Stomach (tissue), 4 donors: ENCODE measurements around the gene ANKRD33B.
A peak's percentile ranks its signal among the peaks of the same experiment; 100 is the strongest.

Experiments used
- POLR2A ChIP-seq, 4 donors: fragments of 450-650 bp; IDR thresholded peaks; one replicate each; pipeline ENCODE4 v1.6.1; 2016; ENCODE audit warnings: antibody characterized with exemption in 4 of 4, control low read depth in 2 of 4, mild to moderate bottlenecking in 1 of 4, moderate library complexity in 1 of 4
- POLR2AphosphoS5 ChIP-seq, 3 donors: sonication (generic); formaldehyde crosslinking; IDR thresholded peaks; one replicate each; pipeline ENCODE4 v1.6.1; 2016; ENCODE audit warnings: antibody characterized with exemption in 3 of 3
- TF ChIP-seq, protein P1 (sequence below), 7 experiments: fragments of 450-650 bp in 4 of 7; fragments of 200-600 bp in 3 of 7; sonication (generic) in 3 of 7; IDR thresholded peaks; one replicate each; pipeline ENCODE4 v1.5.1; 2016 to 2019; ENCODE audit warnings: antibody characterized with exemption in 7 of 7, control low read depth in 2 of 7, mild to moderate bottlenecking in 1 of 7

DNA sequence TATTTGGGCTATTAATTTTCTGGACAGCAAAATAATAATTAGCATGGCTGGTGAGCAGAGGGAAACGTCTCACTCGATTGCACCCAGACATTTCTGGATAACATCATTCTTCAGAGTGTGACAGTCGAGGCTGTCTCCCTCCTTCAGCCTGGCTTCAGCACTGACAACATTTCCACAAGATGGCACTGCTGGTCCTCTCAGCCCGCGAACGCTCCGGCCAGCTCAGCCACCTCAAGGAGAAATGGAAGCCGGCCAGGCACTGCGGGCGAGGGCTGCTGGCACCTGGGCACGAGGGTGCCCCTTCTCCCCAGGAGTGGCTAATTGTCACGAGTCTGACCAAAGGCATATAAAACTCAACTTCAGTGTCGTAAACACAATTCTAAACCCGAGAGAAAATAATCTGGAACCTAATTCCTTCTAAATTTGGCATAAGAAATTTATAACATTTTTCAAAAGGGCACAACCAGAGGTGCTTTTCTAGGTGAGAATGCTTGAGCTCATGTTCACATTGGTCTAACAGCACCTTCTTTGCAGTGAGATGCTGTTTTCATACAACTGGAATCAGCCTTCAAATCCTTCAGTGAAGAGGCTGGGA lies 131.3 kb downstream of the ANKRD33B start:
- TF ChIP-seq, protein P1, sequence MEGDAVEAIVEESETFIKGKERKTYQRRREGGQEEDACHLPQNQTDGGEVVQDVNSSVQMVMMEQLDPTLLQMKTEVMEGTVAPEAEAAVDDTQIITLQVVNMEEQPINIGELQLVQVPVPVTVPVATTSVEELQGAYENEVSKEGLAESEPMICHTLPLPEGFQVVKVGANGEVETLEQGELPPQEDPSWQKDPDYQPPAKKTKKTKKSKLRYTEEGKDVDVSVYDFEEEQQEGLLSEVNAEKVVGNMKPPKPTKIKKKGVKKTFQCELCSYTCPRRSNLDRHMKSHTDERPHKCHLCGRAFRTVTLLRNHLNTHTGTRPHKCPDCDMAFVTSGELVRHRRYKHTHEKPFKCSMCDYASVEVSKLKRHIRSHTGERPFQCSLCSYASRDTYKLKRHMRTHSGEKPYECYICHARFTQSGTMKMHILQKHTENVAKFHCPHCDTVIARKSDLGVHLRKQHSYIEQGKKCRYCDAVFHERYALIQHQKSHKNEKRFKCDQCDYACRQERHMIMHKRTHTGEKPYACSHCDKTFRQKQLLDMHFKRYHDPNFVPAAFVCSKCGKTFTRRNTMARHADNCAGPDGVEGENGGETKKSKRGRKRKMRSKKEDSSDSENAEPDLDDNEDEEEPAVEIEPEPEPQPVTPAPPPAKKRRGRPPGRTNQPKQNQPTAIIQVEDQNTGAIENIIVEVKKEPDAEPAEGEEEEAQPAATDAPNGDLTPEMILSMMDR (IDR thresholded peaks at IDR 0.05) = peak in 5 of 7 experiments; percentile 49 to 73 (median 60)
- no peak for TF ChIP-seq POLR2A (IDR thresholded peaks at IDR 0.05)
- TF ChIP-seq POLR2AphosphoS5 (IDR thresholded peaks at IDR 0.05) = peak in 2 of 3 donors; percentile 37 to 68
